GM12878 (cell line): ENCODE measurements around the gene CD72.

ENCODE experiments used
- BRCA1 ChIP-seq: IDR thresholded peaks from 2 replicates; pipeline ENCODE4 v1.6.1; 2011; ENCODE audit warnings: low read depth, low read length, improper control_type of control experiment
- CEBPB ChIP-seq, 2 experiments: fragments of 150-350 bp in 1 of 2; IDR thresholded peaks; 2 replicates each; pipeline ENCODE4 v1.6.1; 2012 to 2014; ENCODE audit warnings: low read depth in 2 of 2, low read length in 2 of 2, borderline replicate concordance in 1 of 2, inconsistent platforms in 1 of 2
- CREM ChIP-seq: IDR thresholded peaks from 2 replicates; pipeline ENCODE4 v1.6.1; 2014; ENCODE audit warnings: antibody characterized with exemption, low read depth
- FOXM1 ChIP-seq: IDR thresholded peaks from 2 replicates; pipeline ENCODE4 v1.6.1; 2012; ENCODE audit warnings: low read depth, mild to moderate bottlenecking, inconsistent platforms, low read length, moderate library complexity
- KDM1A ChIP-seq: fragments of 200-600 bp; sonication (generic); IDR thresholded peaks from 2 replicates; pipeline ENCODE4 v1.6.1; 2016; ENCODE audit warnings: borderline replicate concordance
- LARP7 ChIP-seq: fragments of 450-650 bp; IDR thresholded peaks from 2 replicates; pipeline ENCODE4 v1.6.1; 2017; ENCODE audit warnings: mild to moderate bottlenecking
- POLR2AphosphoS2 ChIP-seq: IDR thresholded peaks from 2 replicates; pipeline ENCODE4 v1.6.1; 2011; ENCODE audit warnings: low read depth, mild to moderate bottlenecking, low read length, improper control_type of control experiment, moderate library complexity
- RAD21 ChIP-seq: IDR thresholded peaks from 2 replicates; pipeline ENCODE4 v1.6.1; 2011; ENCODE audit warnings: mild to moderate bottlenecking, low read depth, low read length, moderate library complexity; ENCODE audit not compliant: insufficient read depth
- SRF ChIP-seq, 2 experiments: IDR thresholded peaks; 2 replicates each; pipeline ENCODE4 v1.6.1; 2011; ENCODE audit warnings: low read depth in 2 of 2, low read length in 2 of 2, mild to moderate bottlenecking in 1 of 2, moderate library complexity in 1 of 2
- ZZZ3 ChIP-seq: IDR thresholded peaks from 2 replicates; pipeline ENCODE4 v1.6.1; 2011; ENCODE audit warnings: low read depth; ENCODE audit not compliant: control insufficient read depth, insufficient read length
- TF ChIP-seq, protein P1 (sequence below), 3 experiments: IDR thresholded peaks in 2 of 3; conservative IDR thresholded peaks in 1 of 3; 2 replicates each; pipeline ENCODE4 v1.5.1; 2011; ENCODE audit warnings: low read depth in 3 of 3, low read length in 3 of 3, mild to moderate bottlenecking in 3 of 3, control low read depth in 2 of 3, moderate library complexity in 2 of 3, inconsistent platforms in 1 of 3, mixed read lengths in 1 of 3; ENCODE audit not compliant: control insufficient read depth in 2 of 3, insufficient read depth in 1 of 3; ENCODE audit errors: extremely low read depth in 1 of 3
- TF ChIP-seq, protein P2 (sequence below): IDR thresholded peaks from 2 replicates; pipeline ENCODE4 v1.6.1; 2012; ENCODE audit warnings: low read length, inconsistent platforms

DNA sequence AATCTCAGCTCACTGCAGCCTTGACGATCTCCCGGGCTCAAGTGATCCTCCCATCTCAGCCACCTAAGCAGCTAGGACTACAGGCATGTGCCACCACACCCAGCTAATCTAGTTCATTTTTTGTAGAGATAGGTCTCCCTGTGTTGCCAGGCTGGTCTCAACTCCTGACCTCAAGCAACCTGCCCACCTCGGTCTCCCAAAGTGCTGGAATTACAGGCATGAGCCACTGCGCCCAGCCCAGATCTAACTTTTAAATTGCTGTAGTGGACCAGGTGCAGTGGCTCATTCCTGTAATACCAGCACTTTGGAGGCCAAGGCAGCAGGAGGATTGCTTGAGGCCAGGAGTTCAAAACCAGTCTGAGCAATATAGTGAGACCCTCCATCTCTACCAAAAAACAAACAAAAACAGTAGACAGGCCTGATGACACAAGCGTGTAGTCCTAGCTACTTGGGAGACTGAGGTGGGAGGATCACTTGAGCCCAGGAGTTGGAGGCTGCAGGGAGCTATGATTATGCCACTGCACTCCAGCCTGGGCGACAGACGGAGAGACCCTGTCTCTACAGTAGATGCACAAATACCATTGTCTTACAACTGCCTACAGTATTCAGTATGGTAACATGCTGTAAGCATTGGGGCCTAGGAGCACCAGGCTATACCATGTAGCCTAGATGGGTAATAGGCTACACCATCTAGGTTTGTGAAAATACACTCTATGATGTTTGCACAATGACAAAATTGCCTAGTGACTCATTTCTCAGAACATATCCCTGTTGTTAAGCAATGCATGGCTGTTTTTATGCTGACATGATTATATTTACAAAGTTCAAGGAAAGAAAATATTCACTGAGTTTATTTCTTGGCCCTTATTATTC is 34.0 kb upstream of the CD72 start:
- TF ChIP-seq, protein P1, sequence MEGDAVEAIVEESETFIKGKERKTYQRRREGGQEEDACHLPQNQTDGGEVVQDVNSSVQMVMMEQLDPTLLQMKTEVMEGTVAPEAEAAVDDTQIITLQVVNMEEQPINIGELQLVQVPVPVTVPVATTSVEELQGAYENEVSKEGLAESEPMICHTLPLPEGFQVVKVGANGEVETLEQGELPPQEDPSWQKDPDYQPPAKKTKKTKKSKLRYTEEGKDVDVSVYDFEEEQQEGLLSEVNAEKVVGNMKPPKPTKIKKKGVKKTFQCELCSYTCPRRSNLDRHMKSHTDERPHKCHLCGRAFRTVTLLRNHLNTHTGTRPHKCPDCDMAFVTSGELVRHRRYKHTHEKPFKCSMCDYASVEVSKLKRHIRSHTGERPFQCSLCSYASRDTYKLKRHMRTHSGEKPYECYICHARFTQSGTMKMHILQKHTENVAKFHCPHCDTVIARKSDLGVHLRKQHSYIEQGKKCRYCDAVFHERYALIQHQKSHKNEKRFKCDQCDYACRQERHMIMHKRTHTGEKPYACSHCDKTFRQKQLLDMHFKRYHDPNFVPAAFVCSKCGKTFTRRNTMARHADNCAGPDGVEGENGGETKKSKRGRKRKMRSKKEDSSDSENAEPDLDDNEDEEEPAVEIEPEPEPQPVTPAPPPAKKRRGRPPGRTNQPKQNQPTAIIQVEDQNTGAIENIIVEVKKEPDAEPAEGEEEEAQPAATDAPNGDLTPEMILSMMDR (IDR thresholded peaks at IDR 0.05 in 2 of 3, conservative IDR thresholded peaks at IDR 0.05 in 1 of 3; ENCODE audit: control insufficient read depth in 2 of 3, extremely low read depth in 1 of 3, insufficient read depth in 1 of 3, low read depth in 3 of 3, low read length in 3 of 3), result no peak
- TF ChIP-seq BRCA1 (no peak), FOXM1 (no peak), ZZZ3 (no peak), CEBPB (IDR thresholded peaks at IDR 0.05; ENCODE audit: borderline replicate concordance in 1 of 2, low read depth in 2 of 2, low read length in 2 of 2) (no peak), SRF (IDR thresholded peaks at IDR 0.05; ENCODE audit: low read depth in 2 of 2, low read length in 2 of 2) (no peak), CREM (no peak), KDM1A (no peak), LARP7 (no peak), RAD21 (no peak), POLR2AphosphoS2 (no peak)
- TF ChIP-seq, protein P2, sequence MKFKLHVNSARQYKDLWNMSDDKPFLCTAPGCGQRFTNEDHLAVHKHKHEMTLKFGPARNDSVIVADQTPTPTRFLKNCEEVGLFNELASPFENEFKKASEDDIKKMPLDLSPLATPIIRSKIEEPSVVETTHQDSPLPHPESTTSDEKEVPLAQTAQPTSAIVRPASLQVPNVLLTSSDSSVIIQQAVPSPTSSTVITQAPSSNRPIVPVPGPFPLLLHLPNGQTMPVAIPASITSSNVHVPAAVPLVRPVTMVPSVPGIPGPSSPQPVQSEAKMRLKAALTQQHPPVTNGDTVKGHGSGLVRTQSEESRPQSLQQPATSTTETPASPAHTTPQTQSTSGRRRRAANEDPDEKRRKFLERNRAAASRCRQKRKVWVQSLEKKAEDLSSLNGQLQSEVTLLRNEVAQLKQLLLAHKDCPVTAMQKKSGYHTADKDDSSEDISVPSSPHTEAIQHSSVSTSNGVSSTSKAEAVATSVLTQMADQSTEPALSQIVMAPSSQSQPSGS, result no peak
